ENCODE data around the gene PHTF1.

DNA sequence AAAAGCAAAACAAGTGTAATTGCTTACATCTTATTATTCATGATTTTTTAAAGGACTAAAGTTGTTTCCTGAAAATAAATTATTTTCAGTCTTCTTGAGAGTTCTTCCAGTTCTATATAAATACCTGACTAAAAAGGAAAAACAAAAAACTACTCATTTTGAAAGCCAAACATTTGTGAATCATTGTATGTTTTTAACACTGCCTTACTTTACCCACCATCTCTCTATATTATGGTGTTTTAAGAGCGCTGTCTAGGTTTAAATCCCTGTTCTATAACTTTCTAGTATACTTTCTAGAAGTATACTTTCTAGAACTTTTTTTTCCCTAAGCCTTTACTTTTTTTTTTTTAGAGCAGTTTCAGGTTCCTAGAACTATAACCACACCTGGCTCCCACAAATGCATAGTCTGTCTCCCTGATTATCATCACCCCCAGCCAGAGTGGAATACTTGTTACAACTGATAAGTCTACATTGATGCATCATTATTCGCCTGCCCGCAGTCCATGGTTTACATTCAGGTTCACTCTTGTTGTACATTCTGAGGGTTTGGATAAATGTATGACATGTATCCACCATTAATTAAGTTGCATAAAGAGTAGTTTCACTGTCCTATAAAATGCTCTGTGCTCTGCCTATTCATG is 43.2 kb upstream of the PHTF1 start:
- TF ChIP-seq EP300 (IDR thresholded peaks at IDR 0.05) (no peak), POLR2A (IDR thresholded peaks at IDR 0.05) (no peak), POLR2AphosphoS5 (IDR thresholded peaks at IDR 0.05) (no peak)
- TF ChIP-seq, protein P1, sequence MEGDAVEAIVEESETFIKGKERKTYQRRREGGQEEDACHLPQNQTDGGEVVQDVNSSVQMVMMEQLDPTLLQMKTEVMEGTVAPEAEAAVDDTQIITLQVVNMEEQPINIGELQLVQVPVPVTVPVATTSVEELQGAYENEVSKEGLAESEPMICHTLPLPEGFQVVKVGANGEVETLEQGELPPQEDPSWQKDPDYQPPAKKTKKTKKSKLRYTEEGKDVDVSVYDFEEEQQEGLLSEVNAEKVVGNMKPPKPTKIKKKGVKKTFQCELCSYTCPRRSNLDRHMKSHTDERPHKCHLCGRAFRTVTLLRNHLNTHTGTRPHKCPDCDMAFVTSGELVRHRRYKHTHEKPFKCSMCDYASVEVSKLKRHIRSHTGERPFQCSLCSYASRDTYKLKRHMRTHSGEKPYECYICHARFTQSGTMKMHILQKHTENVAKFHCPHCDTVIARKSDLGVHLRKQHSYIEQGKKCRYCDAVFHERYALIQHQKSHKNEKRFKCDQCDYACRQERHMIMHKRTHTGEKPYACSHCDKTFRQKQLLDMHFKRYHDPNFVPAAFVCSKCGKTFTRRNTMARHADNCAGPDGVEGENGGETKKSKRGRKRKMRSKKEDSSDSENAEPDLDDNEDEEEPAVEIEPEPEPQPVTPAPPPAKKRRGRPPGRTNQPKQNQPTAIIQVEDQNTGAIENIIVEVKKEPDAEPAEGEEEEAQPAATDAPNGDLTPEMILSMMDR (IDR thresholded peaks at IDR 0.05), result no peak
